ENCODE measurements around the gene SLU7.
A peak's percentile ranks its signal among the peaks of the same experiment; 100 is the strongest.

Gene SLU7

GRCh38 chr5:160363660-160364395 lies 55.1 kb downstream of the SLU7 start:
- peak; percentile 85 for DNase-seq

GRCh38 chr5:160363211-160363610 lies 55.7 kb downstream of the SLU7 start:
- peak; percentile 81 for DNase-seq

- no peak for DNase-seq
Observed at GRCh38 chr5:160361624-160362228, 57.2 kb downstream of the SLU7 start.

GRCh38 chr5:160360310-160360709 lies 58.6 kb downstream of the SLU7 start:
- DNase-seq: no peak

GRCh38 chr5:160359816-160360215 lies 59.1 kb downstream of the SLU7 start:
- DNase-seq: no peak

GRCh38 chr5:160359242-160359641 lies 59.6 kb downstream of the SLU7 start:
- no peak for DNase-seq

GRCh38 chr5:160357861-160358411 lies 60.9 kb downstream of the SLU7 start:
- no peak for DNase-seq

- DNase-seq: no peak
Observed at GRCh38 chr5:160357394-160357793, 61.5 kb downstream of the SLU7 start.

GRCh38 chr5:160356550-160357347 lies 62.1 kb downstream of the SLU7 start:
- DNase-seq: no peak

GRCh38 chr5:160354666-160355065 lies 64.2 kb downstream of the SLU7 start:
- DNase-seq: no peak

- DNase-seq: no peak
Observed at GRCh38 chr5:160353379-160353778, 65.5 kb downstream of the SLU7 start.

- no peak for DNase-seq
Observed at GRCh38 chr5:160352308-160352707, 66.6 kb downstream of the SLU7 start.

Data from eye (tissue), 1 donor.